IMR-90 (cell line): Measurements from ENCODE around the gene NPDC1.

ENCODE experiments used
- CEBPB ChIP-seq: IDR thresholded peaks from 2 replicates; pipeline ENCODE4 v1.6.1; 2012; ENCODE audit warnings: low read depth, low read length, improper control_type of control experiment
- CTCF ChIP-seq: conservative IDR thresholded peaks from 2 replicates; pipeline ENCODE4 v1.5.1; 2012; ENCODE audit warnings: mild to moderate bottlenecking, low read depth, low read length, improper control_type of control experiment
- POLR2A ChIP-seq: IDR thresholded peaks from 2 replicates; pipeline ENCODE4 v1.6.1; 2012; ENCODE audit warnings: mild to moderate bottlenecking, low read depth, low read length
- RCOR1 ChIP-seq: IDR thresholded peaks from 2 replicates; pipeline ENCODE4 v1.6.1; 2012; ENCODE audit warnings: mild to moderate bottlenecking, low read length, improper control_type of control experiment; ENCODE audit not compliant: insufficient replicate concordance
- SMC3 ChIP-seq: fragments of 150-350 bp; IDR thresholded peaks from 2 replicates; pipeline ENCODE4 v1.6.1; 2016; ENCODE audit warnings: low read depth, mild to moderate bottlenecking, antibody characterized with exemption, low read length, moderate library complexity
- USF2 ChIP-seq: fragments of 150-350 bp; IDR thresholded peaks from 2 replicates; pipeline ENCODE4 v1.6.1; 2017; ENCODE audit warnings: mild to moderate bottlenecking, antibody characterized with exemption, low read length, low read depth

GRCh38 chr9:137023583-137023991 is 22.4 kb downstream of the NPDC1 start:
- TF ChIP-seq CTCF (no peak), USF2 (no peak), RCOR1 (no peak), POLR2A (no peak), SMC3 (no peak), CEBPB (no peak)
